Inflammatory macrophage treated with lipopolysaccharide for 1 hour (primary cell): Measurements from ENCODE around the gene HCAR1.
A peak's percentile ranks its signal among the peaks of the same experiment; 100 is the strongest.
"Not testable (repeated sequence)": the region's sequence is repeated elsewhere in the genome, so short reads cannot be mapped to it uniquely, and the experiment has no call there.

Experiments used
- DNase-seq, 2 donors: peaks; one replicate each; pipeline ENCODE4 v3.0.0-alpha.2; 2020 to 2022

The HCAR1 gene

GRCh38 chr12:122730215-122731014, at the start of gene HCAR1:
Gene HCAR1, minus strand, starts transcription at chr12:122730844. Its CDS starts 505 bp downstream, at chr12:122730339.
- no peak for DNase-seq

GRCh38 chr12:122757568-122757967, 26.9 kb upstream of the HCAR1 start:
- DNase-seq, result no peak

GRCh38 chr12:122754790-122755189, 24.1 kb upstream of the HCAR1 start:
- DNase-seq, result no peak

GRCh38 chr12:122753319-122753650, 22.6 kb upstream of the HCAR1 start:
- DNase-seq, result peak in 1 of 2 donors; percentile 27

GRCh38 chr12:122752464-122753318, 22.0 kb upstream of the HCAR1 start, which contains the start of gene DENR:
Gene DENR, plus strand, starts transcription at chr12:122752824. Its CDS starts 878 bp downstream, at chr12:122753702.
- peak; percentile 91 to 99 for DNase-seq

GRCh38 chr12:122750781-122751515, 20.3 kb upstream of the HCAR1 start:
- DNase-seq, result not testable (repeated sequence)

GRCh38 chr12:122749569-122750332, 19.1 kb upstream of the HCAR1 start:
- no peak for DNase-seq

- peak in 1 of 2 donors; percentile 34 for DNase-seq
These were observed 16.8 kb upstream of the HCAR1 start for GRCh38 chr12:122747224-122748135.

GRCh38 chr12:122743895-122744525, 13.4 kb upstream of the HCAR1 start:
- DNase-seq, result peak; percentile 73 to 91

- peak in 1 of 2 donors; percentile 51 for DNase-seq
These were observed 9.7 kb upstream of the HCAR1 start for GRCh38 chr12:122740351-122740750.

- DNase-seq, result no peak
These were observed 7.9 kb upstream of the HCAR1 start for GRCh38 chr12:122738571-122738970.

GRCh38 chr12:122732611-122733010, 2.0 kb upstream of the HCAR1 start:
- DNase-seq, result no peak

- peak; percentile 51 to 59 for DNase-seq
These were observed 1.5 kb upstream of the HCAR1 start for GRCh38 chr12:122732170-122732569.

- DNase-seq, result no peak
These were observed 945 bp downstream of the HCAR1 start for GRCh38 chr12:122729583-122730214.

- peak; percentile 56 to 72 for DNase-seq
These were observed 4.5 kb downstream of the HCAR1 start for GRCh38 chr12:122726080-122726558.

- DNase-seq, result peak in 1 of 2 donors; percentile 28
These were observed 5.1 kb downstream of the HCAR1 start for GRCh38 chr12:122725452-122726079.

GRCh38 chr12:122724641-122725243, 5.9 kb downstream of the HCAR1 start:
- DNase-seq, result no peak

- peak; percentile 78 to 83 for DNase-seq
These were observed 8.3 kb downstream of the HCAR1 start for GRCh38 chr12:122722387-122722786.

- peak; percentile 39 to 42 for DNase-seq
These were observed 9.5 kb downstream of the HCAR1 start for GRCh38 chr12:122721057-122721545.
